ENCODE measurements around the gene TF.

Gene TF

GRCh38 chr3:133838916-133839800 is 93.0 kb downstream of the TF start:
- no peak for DNase-seq

DNA sequence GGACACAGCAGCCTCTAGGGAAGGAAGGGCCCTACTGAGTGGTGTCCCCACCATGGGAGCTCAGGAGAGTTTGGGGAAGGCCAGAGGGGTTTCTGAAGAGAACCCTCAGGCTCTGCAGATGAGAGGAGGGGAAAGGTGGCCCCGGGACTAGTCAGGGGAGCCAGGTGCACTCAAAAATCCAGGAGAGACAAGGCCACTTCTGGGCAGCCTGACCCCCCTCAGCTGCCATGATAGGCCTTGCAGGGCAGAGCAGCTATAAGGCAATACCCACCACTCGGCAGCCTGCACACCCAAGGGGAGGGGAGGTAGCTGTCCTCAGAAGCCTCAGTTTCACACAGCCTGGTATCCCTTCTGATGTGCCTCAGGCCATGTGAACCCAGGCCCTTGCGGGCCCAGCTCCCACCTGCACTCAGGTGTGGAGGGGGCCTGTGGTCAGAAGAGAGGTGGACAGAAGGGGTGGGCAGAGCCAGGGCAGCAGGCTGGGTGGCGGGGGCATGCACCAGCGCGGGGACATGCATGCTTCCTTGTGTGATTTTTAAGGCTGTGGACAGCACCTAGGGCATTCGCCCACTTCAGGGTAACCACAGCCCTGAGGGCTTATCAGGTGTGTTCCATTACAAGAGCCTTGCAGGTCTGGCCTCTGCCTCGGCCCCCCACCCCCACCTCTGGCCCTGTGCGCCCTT is 94.0 kb downstream of the TF start:
- no peak for DNase-seq

- no peak for DNase-seq
Measured at GRCh38 chr3:133840767-133841166, 94.6 kb downstream of the TF start.

GRCh38 chr3:133841196-133841595 is 95.0 kb downstream of the TF start:
- DNase-seq = no peak

DNA sequence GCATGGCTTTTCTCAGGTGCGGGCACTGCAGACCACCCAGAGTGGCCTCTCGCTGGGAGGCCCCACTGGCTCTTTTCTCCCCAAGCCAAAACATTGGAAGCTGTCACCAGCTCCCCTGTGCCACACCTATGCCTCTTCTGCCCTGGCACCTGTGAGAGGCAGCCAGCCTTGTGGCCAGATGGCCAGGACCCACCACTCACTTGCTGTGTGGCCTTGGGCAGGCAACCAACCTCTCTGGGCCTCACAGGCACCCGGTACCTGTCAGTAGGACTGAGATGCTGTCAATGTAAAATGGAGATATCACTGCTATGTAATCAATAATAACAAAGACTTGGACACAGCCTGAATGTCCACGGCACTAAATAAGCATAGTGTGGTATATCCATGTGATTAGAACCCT is 96.0 kb downstream of the TF start:
- no peak for DNase-seq

DNA sequence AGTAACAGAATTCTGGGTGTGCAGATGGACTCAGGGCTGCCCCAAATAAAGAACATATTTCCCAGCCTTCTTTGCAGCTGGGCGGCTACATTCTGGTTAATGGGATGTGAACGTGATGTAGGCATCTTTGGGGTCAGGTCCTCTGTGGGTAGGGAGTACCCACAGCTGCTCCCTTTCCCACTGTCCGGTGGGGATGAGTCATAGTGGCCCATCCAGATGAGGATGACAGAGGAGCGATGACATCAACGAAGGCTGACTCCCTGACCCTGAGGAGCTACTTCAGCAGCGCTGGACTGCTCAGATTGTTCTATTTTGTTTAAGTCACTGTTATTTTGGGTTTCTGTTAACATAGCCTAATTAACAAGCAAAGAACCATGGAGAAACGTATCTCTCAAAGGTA is 97.4 kb downstream of the TF start:
- no peak for DNase-seq

GRCh38 chr3:133845127-133845526 is 98.9 kb downstream of the TF start:
- no peak for DNase-seq

Measured in stimulated activated CD4-positive, alpha-beta T cell treated with anti-CD3 and anti-CD28 coated beads, Interleukin-4, amount 100 ng/mL, for 1 hour (primary cell).